NCI-H526 (cell line): ENCODE measurements around the gene SPSB1.

Source experiments
- DNase-seq, 2 experiments: peaks; one replicate each; lab custom pipeline; 2025; lab: John Stamatoyannopoulos, UW

Gene SPSB1

DNA sequence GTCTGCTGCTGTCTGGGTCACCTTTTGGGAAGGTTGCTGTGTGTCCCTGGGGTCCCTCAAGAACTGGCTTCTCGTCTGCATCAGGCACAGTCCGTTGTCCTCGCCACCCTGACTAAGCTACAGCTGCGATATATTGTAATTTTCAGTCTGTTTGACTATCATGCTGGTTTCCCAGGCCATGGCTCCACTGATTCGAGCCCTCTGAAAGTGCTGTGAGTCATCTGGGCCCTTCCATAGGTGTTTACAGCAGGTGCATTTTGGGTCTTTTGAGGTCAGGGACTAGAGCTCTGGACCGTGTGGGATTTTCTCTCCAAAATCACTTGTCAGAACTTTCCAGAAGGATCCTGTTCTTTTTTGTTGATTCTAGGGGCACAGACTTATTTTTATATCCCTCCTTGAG lies 52.8 kb downstream of the SPSB1 start:
- DNase-seq = no peak

DNA sequence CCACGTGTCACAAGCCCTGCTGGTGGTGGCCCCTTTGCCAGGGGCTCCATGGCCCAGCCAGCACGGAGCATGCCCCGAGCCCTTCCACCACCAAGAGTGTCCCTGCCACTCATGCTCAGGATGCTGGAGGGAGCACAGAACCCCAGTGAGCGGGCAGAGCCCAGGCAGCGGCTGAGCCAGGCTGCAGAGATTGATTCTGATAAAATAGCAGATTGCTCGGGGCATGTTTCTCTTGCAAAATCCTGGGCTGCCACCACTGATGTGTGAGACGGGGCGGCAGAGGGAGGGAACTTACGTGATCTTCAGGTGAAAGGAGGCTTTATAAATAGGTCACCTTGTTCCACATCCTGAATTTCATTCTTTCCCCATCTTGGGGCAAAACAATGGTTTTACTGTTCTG lies 53.2 kb downstream of the SPSB1 start:
- no peak for DNase-seq

DNA sequence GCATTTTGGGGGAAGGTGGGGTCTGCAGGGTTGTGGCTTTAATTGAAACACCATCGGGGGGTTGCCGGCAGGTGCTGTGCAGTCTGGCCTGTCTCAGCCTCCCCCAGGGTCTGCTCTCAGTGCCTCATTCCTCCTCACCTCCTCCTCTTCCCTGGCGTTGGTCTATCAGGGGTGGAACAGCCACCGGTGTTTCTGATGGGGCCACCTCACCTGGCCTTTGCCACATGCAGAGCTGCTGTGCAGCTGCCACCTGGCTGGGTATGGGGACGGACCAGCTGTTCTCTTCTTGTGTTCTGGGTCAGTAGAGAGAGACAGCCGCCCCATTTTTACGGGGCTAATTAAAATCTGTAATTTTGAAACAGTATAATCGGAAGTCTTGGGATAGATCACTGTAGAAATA lies 53.9 kb downstream of the SPSB1 start:
- DNase-seq = no peak

DNA sequence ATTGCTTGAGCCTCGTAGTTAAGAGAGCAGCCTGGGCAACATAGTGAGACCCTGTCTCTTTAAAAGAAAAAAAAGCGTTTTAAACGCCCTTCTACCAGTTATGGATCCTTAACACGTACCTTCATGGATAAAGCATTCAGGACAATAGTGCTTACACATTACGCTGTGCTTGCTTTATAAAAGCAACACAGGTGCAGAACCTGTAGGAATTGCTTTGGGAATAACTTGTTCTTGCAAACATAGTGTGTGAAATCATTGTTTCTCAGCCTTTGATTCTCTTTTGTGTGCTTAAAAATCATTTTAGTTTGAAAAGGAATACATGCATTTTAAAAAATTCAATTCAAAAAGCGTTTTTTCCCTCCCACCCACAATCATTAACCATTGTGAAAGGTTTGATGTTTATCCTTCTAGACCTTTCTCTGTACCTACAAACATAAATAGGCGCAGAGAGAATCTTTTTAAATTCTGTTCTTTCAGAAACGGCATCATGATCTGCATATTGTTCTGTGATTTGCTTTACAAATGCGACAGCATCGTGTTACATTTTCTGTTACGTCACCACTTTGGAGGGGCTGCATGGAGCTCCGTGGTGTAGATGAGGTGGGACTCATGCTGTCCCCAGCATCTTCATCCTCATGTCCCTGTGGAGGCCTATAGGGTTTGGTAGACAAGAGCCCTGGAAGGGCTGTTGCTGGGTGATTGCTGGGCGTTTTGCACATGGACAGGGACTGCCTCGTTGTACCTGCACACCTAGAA lies 54.6 kb downstream of the SPSB1 start:
- DNase-seq = no peak

DNA sequence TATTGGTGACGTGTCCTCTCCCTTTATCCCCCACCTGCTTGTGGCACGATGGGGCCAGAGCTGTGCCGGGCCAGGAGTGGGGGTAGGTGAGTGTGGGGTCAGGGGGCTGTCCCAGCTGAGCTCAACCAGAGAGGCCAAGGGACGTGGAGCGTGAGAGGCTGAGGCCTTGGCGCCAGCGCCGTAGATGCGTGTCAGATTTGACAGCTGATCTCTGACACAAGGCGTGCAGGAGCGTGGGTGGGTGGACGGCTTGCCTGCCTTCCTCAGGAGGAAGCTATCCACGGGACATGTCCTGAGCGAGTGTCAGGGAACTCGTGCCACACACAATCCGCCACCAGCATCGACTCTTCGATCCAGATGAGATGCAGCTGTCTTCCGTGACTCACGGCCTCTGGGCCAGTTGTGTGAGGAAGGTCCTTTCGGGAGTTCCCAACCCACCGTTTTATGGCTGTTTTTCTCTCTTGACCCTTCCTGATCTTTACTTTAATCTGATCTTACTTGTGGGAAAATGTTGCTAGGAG lies 56.7 kb downstream of the SPSB1 start:
- no peak for DNase-seq

DNA sequence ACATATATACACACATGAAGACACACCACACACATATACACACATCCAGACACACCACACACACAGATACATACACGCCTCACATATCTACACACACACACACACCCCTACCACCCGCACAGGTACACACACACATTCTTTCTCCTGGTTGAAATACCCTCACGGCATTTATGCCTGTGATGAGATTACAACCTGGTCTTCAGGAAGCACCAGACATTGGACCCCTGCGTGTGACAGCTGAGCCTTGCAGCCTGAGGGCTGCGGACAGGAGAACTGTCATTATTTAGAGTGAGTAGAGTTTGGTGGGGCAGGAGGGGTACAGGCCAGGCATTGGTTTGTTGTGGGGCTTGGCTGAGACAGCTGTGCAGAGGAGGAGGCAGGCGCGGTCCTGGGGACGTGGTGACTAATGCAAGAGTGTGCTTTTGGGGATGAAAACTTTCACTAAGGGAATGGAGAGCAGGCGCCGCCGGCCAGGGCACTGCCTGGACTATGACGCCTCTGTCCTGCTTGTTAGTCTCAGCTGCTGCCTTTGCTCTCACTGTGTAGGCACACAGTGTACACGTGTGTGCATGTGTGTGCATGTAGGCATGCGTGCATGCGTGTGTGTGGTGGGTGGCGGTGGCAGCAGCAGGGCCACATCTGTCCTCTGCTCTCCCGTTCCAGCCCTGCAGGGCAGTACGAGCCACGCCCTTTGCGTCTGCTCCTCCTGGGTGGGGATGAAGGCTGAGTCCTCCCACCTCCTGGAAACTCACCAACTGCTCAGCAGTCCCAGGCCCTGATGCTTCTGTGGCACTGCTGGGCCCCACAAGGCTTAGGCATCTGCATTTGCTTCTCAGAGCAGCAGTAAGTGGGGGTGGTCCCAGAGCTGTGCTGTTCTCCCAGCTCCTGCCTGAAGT lies 57.6 kb downstream of the SPSB1 start:
- DNase-seq = no peak

DNA sequence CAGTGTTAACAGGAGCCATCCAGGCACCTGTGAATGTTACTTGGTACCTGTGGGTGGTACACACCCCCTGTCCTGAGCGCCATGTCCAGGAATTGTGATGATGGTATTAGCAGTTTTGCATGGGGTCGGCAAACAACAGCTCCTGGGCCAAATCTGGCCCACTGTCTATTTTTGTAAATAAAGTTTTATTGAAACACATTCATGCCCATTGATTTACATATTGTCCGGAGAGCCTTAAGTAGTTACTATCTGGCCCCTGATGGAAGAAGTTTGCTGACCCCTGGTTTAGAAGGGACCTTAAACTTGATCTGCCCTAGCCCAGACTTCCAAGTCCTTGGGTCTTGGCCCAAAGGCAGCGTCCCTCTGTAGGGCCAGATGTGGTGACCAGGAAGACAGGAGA lies 58.3 kb downstream of the SPSB1 start:
- DNase-seq = no peak

DNA sequence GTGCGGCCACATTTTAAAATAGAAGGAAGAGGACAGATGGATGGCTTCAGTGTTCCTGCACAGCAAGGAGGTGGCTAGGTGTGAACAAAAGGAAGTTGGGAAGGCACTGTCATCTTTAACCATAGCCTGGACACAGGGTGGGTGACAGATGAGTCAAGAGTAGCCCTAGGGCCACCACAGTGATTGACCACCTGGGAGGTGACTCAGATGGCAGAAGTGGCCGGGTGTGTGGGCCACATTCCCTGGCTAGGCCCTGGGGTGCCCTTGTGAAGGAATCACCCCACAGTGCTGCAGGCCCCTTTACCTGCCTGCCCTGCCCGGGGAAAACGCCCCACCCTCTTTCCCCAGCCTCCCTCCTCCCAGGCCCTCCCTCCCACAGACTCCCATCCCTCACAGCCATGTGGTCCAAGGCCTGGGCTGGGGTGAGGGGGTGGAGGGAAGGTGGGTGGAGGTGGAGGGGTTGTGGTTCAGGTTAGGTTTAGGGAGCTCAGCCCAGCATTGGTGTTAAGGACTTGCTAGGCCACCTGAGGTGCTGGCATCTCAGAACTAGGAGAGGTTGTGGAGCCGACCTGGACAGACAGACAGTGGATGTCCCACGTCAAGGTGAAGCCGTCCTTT lies 59.1 kb downstream of the SPSB1 start:
- no peak for DNase-seq

DNA sequence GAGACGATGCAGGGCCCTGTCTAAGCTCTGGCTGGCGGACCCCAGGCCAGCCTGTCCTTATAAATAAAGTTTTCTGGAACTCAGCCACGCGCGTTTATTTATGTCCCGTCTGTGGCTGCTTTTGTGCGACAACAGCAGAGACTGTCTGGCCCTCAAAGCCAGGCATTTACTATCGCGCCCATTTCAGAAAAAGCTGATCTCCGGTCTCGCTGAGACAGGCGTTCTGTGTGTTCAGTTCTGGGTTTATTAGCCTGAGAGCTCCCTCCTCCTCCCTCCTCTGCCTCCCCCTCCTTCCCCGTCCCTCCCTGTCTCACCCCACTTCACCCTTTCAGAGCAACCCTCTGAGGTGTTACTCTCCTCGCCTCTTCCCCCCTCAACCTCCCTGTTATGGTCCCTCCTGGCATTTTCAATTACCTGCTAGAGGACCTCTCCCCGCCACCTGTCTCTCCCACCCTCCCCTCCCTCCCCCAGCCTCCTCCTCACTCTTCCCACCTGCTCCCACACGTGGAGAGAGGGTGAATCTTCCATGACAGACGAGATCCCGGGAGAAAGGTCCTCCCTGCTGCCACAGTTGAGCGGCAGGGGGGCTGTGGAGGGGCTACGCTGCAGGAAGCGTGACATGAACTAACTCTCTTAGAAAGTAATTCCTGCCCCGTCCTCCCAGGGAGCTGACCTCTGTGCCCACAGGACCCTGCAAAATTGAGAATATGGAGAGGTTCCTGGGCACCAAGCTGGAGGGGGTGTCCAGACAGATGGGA lies 59.9 kb downstream of the SPSB1 start:
- no peak for DNase-seq

DNA sequence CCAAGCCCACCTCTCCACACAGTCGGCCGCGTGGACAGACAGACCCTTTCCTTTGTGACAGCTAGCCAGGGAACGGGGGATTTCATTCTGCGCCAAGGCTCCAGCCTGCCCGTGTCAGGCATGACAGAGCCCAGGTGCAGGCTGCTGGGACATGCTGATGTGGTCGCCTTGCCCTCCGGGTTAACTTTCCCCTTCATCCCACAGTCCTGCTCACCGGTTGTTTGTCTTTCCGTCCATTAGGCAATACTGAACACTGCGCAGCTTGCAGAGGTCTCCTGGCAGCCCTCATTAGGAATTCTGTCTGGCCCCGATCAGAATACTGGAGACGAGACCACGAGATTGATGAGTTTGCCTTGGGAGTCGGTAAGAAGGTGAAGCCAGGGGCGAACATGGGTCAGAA lies 62.8 kb downstream of the SPSB1 start:
- no peak for DNase-seq

DNA sequence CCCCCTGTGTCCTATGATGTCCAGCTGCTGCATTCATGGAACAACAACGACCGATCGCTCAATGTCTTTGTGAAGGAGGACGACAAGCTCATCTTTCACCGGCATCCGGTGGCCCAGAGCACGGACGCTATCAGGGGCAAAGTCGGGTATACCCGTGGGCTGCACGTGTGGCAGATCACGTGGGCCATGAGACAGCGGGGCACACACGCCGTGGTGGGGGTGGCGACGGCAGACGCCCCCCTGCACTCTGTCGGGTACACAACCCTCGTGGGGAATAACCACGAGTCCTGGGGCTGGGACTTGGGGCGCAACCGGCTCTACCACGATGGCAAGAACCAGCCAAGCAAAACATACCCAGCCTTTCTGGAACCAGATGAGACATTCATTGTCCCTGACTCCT lies 63.3 kb downstream of the SPSB1 start:
- DNase-seq = no peak

DNA sequence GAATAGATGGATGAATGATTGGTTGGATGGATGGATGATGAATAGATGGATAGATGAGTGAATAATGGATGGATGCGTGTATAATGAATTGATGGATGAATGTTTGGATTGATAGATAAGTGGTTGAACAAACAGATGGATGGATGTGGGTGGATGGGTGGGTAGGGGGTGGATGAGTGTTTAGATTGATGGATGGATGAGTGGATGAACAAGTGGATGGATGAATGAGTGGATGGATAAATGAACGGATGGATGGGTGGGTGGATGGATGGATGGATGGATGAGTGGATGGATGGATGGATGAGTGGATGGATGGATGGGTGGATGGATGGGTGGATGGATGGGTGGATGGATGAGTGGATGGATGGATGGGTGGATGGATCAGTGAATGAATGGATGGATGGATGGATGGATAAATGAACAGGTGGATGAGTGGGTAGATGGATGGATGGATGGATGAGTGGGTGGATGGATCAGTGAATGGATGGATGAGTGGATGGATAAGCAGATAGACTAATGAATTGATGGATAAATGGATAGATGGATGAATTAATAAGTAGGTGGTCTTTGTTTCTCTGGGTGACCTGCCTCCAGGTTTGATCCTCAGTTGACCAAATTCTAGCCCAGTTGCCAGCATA lies 64.3 kb downstream of the SPSB1 start:
- no peak for DNase-seq

DNA sequence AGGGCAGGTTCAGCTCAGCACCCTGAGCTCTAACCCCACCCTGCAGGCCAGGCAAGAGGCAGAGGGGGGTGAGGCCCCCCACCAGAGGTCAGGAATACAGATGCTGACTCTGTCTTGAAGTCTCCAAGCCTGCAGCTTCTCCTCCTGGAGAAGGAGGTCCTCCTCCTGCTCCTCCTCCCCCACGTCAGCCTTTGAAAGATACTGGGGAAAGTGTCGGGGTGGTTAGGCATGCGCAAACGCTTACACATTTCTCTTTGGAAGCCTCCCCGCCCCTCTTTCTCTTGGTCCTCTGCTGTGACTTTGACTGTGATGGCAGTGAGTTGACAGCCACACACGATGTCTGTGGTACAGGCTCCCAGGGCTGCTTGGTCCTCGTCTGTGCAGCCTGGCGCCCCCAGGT lies 65.3 kb downstream of the SPSB1 start:
- DNase-seq = no peak

DNA sequence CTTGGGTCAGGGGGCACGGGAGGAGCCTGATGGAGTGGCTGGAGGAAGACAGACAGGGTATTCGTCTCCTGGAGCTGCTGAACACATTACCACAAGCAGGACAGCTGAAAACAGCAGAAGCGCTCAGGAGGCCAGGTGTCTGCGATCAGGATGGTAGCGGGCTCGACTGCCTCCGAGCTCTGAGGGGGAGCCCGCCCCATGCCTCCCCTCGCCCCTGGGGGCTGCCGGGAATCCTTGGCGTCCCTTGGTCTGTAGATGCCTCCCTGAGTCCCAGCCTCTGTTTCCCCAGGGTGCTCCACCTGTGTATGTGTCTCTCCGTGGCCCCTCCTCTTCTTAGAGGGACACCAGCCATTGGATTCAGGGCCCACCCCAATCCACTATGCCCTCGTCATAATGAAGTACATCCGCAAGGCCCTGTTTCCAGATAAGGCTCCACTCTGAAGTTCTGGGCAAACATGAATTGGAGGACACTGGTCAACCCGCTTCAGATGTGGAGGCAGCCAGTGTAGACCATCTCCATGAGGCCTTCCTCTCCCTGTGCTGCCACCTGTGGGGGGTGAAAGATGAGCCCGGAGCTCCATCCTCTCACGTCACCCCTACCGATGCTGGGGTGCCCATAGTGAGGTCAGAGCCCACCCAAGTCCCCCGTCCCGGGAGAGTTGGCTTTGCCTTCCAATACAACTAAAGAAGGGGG lies 67.8 kb downstream of the SPSB1 start:
- no peak for DNase-seq

DNA sequence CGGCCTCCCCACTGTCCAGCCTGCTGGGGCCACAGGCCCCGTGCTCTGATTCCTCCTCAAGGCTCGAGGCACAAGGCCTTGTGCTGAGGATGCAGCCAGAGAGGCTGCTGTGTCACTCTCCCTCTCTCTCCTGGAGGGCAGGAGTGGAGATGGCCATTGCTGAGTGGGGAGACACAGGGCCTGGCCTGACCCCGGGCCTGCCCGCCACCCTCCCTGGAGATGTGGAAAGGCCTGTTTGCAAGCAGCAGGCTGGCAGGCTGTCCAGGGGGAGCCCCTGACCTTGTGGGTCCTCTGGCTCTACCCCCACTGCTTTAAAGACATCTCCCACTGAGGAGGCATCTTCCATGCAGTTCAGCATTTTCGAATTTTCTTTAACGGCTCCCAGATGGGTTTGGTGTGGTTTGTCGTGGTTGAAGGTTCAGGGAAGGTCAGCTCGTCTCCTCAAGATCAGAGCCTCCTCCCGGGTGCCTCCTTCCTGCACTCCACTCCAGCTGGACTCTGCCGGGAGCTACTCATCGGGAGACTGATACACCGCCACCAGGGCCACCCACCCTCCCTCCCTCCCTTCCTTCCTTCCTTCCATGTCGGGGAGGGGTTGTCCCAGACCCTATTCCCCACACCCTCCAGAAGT lies 69.1 kb downstream of the SPSB1 start:
- no peak for DNase-seq

DNA sequence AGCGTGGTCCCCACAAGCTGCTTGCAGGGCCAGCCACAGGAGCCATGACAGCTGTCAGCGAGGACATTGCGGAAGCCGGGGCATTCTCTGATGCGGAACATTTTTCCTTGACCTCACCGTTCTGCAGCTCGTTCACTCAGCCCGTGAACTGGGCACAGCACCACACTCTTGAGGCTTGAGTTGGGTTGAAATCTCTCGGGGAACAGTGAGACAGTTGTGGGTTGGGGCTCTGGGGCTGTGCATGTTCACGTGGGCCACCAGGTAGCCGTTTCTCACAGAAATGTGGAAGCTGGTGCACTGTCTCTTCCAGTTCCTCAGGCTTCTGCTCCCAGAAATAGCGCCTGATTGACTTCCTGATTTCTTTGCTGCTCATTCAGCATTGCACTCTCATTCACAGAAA lies 69.8 kb downstream of the SPSB1 start:
- DNase-seq = no peak

DNA sequence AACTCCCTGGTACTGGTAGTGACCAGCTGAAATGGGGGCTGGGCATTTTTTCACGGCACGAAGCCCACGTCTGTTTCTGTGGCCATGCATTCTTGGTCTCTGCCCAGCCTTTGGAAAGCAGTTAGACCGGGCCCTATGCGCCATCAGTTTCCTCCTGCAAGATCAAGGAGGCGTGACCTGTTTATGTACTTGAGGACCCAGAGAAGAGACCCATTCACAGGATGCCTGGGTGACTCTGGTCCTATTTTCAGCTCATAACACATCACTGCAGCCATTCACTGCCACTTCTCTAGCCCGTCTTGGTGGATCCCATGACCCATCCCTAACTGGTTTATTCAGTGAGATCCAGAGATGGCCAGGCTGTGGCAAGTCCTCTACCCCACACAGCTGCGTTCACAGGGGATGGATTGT lies 70.4 kb downstream of the SPSB1 start:
- no peak for DNase-seq

DNA sequence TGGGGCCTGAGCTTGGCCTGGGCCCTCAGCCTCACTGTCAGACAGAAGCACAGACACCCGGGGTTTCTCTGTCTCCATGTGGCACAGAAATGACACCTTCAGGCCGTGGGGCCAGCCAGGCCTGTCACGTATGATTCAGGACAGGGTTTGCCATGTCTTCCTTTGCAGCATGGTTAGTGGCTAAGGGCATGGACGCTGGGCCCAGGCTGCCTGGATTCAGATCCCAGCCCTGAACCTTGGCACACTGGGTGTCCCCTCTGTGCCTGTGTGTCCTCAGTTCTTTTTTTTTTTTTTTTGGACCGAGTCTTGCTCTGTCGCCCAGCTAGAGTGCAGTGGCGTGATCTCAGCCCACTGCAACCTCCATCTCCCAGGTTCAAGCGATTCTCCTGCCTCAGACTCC lies 73.6 kb downstream of the SPSB1 start:
- DNase-seq = no peak

DNA sequence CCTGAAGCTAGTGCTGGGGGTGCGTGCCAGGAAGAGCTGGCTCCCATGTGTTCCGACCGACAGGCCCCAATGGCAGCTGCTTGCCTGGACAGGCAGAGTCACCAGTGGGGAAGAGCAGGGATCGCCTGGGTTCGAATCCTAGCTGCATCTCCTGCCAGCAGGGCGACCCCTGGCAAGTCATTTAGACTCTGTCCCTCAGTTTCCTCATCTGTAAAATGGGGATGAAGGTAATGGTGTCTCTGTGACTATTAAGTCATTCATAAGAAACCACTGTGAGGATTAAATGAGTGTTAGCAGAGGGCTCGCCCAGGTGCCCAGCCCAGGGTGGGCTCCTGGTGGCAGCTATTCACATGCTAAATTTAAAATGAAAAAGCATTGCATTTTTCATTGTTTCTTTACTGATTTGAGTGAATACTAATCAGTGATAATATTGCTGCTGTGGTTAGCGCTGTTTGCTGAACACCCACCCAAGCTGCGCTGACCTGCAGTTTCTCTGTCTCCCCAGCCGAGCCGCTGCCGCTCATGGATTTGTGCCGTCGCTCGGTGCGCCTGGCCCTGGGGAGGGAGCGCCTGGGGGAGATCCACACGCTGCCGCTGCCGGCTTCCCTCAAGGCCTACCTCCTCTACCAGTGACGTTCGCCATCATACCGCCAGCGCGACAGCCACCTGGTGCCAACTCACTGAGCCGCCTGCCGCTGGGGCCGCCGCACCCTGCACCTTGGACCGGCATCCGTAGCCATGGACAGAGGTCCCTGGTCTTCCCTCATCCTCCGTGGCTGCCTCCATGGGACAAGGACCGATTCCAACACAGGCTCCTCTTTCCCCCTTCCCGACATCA lies 74.5 kb downstream of the SPSB1 start:
- DNase-seq = no peak

DNA sequence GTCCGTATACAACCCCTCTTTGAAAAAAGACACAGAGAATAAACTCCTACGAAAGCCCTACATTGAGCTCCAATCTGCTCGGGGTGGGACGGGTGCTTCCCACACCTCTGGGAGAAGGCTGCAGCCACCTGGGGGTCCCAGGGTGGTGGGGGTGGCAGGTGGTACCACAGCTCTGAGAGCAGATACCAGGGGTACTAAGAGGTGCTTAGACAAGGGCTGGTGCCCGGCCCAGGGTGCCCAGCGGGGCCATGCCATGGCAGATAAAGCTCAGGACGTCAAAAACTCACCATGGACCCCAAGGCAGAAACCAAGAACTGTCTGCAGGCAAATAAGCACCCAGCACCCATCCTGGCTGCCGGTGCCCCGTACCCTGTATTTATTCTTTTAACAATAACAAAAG lies 75.1 kb downstream of the SPSB1 start:
- no peak for DNase-seq
